Raji (cell line): ENCODE measurements around the gene ARFIP1.

Experiments
- POLR2A ChIP-seq: IDR thresholded peaks from 2 replicates; pipeline ENCODE4 v1.6.1; 2011; ENCODE audit warnings: low read depth, low read length, control low read depth; ENCODE audit not compliant: insufficient read depth

The ARFIP1 gene

DNA sequence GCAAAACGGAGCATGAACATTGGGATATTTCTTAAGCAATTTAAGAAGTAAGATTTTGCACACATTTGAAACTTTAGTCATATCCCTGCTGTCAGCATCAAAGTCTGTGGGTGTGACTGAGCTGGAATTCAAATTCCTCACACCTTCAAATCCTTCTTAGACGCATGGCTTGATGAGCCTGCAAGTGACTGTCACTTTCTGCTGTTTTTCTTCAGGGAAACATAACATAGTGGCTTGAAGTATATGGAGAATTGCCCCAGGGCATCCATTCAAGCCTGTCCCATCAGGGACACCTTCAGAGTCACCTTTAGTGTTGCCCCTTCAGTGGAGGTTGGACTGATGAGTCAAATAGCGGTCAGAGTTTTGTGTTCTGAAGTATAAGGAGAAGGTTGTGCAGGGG is 173.8 kb downstream of the ARFIP1 start:
- TF ChIP-seq POLR2A: no peak

DNA sequence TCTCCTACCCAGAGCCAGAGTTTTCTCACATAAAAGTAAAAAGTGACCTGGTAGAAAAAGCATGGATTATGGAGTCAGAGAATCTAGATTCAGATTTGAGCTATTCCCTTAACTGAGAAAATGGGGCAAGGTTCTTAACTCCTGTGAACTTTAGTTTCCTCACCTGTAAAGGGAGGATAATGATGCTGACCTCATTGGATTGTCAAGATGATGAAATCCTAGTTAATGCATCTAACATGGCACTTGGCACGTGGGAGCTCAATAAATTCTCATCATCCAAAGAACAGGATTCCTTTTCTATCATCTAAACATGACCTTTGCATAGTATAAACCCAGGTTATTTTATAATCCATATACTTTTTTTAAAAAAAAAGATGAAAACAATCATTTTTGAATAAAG is 175.0 kb downstream of the ARFIP1 start:
- TF ChIP-seq POLR2A: no peak

DNA sequence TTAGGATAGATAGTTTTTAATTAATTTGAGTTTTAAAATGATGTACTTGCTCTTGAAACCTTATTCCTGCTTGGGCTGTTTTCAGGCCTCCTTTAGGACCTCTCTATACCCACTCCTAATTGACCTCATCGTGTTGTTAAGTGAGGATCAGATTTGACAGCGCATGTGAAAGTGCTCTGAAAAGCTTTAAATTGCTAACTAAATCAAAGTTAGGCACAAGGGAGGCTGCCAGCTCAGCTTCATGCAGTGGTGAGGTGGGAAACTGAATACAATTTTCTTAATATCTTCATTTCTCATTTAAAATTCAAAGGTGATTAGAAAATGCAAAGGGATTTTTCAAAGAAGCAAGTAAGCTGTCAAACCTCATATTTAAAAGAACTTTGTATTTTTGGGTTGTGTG is 176.4 kb downstream of the ARFIP1 start:
- no peak for TF ChIP-seq POLR2A

DNA sequence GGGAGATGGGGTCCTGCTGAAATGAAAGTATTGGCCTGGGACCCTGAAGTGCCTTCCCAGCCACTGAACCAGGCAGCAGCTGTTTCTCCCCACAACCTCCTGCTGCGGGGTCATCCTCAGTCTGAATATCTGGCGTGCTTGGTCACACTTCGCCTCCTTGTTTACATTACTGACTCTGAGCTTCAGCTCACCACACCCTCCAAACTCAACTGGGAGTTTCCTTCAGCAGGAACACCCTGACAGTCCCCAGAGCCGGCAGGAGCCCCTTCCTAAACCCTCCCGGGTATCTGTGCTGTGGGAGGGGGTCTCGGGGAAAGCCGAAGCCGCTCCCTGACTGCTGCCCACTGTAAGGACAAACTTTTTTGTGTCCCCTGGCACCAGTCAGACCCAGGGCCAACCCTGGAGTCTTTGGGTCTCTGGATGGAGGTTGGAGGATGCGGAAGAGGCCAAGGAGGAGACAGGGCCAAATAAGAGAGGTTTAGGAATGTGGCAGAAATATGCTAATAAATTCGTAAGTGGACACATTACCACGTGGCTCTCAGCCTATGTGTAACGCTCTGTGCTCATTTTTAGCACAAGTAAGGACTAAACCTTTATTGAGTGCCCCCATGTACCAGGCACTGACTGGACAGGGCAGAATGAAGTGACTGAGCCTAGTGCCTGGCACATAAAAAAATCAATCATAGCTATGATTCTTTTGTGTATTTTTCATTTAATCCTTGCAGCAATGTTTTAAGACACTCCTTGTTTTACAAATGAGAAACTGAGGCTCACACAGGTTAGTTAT is 177.1 kb downstream of the ARFIP1 start:
- no peak for TF ChIP-seq POLR2A

DNA sequence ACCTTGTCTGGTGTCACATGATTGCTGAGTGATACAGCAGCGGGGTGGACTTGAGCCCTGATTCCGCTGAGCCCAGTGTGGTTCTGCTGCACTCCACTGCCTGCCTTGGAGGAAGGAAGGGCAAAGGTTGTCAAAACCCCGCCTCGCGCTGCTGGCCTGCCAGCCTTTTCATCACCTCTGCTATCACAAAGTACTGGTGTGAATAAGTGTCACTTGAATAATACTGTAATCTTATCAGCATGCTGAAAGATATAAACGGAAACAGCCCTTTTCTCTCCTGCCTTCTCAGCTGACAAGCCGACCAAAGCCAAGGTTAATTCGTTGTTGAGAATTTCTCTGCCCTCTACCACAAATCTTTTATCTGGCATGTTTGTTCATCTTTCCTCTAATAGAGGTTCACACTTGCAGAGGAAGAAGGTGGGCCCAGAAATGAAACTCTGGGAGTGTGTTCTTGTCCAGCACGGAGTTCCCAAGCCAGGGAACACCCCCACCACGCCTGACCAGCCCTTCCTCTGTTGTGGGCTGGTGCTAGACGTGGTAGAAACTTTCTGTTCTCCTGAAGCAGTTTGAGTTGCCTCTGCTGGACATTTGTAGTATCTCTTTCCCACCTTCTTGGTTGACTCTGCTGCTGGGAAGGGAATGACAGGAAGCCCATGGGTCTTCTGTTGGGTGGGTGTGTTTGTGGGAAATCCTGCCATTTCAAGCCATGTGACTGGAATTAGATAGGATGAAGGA is 177.8 kb downstream of the ARFIP1 start:
- TF ChIP-seq POLR2A: no peak

DNA sequence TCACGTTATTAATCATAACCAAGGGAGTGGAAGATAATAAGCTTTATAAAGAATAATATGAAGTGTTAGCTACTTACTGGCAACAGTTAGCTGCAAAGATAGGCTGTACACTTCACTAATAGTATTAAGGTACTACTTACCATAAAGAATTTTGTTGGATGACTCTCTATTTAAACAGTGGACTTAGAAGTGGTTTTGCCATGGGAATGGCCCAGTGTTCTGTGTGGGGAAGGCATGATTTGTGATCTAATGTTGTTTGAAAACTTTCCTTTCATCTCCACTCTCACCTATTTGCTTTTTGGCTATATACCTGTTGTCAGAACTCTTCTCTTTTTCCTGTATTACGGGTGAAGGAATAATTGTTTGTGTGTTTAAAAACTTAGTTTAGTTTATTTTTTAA is 179.3 kb downstream of the ARFIP1 start:
- TF ChIP-seq POLR2A: no peak

DNA sequence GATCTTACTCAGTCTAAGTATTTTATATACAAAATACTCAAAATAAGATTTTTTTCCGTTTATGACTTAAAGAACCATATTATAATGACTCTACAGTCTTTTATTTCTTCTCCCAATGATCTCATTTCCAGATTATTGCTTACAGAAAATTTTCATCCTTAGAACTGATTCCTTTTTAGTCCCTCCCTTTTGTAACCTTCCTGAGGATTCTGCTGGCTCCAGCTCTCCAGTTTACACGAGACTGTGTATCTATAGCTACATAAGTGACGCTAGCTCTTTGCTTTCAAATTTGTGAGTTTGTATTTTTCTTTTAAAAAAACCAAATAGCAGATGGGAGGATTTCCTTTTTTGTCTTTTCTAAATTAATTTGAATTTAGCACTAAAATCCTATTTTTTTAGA is 180.3 kb downstream of the ARFIP1 start:
- TF ChIP-seq POLR2A: no peak

DNA sequence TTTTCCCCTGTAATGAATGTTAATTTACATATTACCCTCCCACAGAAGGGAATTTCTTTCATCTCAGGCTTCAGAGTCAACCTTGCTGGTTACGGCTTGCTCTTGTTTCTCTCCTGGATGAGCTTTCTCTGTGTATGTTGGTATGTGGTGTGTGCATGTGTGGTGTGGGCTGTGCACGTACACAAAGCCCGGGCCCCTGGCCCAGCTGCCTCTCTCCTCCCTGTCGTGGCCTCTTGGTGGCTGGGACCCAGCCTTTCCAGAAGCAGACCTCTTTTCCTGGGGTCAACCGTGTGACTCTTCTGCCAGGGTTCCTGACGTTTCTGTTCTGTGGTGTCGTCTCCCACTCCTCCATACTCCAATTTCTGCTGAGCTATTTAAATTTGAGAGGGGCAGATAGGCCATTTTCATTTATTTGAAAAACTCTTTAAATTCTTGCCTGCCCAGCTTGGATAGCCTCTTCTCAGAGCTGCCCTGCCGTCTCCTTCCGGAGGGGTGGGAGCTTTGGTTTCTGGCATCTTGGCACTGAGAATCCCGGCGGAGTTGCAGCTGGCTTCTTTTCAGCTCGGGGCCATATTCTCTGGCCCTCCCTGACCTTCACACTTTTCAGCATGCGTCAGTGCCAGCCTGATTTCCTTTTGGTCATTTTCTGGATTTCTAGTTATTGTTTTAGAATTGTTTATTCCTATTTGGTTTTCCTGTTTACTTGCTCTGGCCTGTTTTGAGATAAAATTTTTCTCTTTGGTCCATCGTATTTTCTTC is 181.4 kb downstream of the ARFIP1 start:
- no peak for TF ChIP-seq POLR2A

DNA sequence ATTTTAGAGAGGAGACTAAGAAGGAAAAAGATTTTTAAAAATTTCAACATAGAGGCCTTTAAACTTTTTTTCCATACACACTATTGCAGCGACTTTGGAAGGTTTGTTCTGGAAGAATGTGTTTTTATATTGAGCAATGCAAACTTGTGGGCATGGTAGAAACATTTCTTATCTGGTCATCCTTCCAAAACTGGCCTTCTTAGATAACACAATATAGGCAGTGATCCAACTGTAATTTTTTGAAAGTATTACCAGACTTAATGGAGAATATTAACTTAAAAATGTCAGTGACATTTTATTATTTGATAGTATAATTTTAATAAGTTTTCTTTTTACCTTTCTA is 182.0 kb downstream of the ARFIP1 start:
- TF ChIP-seq POLR2A: no peak
